Measurements from ENCODE around the gene CNTFR.
A peak's percentile ranks its signal among the peaks of the same experiment; 100 is the strongest.

Gene CNTFR

DNA sequence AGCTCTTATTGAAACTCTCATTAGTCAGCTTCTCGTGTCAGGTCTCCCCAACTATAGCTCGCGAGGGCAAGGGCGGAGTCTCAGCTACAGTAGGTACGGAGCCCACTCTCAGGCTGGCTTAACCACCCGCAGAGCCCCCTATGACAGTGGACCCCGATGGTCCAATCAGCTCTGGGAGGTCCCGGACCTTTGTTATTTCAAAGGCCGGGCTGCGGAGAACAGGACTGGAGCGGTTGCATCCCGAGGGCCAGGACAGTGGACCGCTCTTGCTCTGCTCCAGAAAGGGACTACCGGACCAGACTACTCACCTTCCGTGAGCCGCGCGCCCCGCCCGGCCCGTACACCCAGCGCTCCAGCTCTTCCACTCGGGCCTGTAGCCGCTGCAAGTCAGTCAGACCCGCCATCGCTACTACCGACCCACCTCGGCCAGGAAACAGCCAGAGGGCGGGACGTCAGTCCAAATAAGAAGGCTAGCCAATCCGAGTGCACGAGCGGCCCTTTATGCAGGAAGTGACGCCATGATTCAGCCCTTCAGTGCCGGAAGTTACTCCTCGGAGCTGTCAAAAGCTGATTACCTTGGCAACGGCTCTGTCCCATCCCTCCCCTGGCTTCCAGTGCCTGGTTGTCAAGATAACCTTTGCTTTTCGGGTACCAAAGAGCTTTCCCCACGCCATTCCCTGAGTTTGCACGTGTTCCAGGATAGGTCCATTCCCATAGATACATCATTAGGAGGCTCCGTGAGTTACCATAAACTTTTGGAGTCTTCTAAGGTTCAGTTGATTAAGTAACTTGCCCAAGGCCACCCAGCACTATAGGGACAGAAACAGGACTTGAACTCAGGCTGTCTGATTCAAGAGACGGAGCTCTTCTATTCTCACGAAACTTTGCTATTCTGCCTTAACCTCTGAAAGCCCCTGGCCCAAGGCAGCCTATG is 30.8 kb upstream of the CNTFR start, which contains the start of gene DCTN3:
Gene DCTN3 (minus strand): TSS at position 435 of the 934 bp plus-strand sequence. CDS start 31 bp downstream, at position 404.
- DNase-seq (ENCODE audit: low read depth in 2 of 2) = peak; percentile 71 to 80

DNA sequence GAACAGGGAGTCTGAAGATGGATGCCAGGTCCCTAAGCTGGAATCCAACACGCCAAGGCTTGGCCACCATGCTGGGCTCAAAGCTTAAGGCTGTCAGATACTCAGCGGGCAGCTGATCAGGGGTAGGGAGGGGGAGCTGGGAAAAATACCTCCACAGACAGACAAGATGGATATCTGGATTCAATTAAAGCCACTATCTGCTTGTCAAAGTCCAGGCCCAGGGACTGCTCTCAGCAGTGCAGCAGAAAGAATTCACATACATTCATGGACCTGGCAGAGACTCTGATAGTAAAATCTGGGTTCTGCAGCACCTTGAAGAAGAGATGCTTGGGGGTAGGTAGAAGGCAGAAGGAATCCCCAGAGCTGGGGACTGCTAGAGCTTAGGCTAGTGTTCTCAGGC is 25.6 kb upstream of the CNTFR start:
- DNase-seq (ENCODE audit: low read depth in 2 of 2) = no peak

GRCh38 chr9:34612788-34613390 is 23.4 kb upstream of the CNTFR start:
- peak; percentile 52 to 56 for DNase-seq (ENCODE audit: low read depth in 2 of 2)

GRCh38 chr9:34611811-34612787 is 22.6 kb upstream of the CNTFR start, which contains the start of gene RPP25L:
Gene RPP25L, minus strand, starts transcription at chr9:34612097. Its CDS starts 801 bp downstream, at chr9:34611296.
- DNase-seq (ENCODE audit: low read depth in 2 of 2) = peak; percentile 73 to 90

DNA sequence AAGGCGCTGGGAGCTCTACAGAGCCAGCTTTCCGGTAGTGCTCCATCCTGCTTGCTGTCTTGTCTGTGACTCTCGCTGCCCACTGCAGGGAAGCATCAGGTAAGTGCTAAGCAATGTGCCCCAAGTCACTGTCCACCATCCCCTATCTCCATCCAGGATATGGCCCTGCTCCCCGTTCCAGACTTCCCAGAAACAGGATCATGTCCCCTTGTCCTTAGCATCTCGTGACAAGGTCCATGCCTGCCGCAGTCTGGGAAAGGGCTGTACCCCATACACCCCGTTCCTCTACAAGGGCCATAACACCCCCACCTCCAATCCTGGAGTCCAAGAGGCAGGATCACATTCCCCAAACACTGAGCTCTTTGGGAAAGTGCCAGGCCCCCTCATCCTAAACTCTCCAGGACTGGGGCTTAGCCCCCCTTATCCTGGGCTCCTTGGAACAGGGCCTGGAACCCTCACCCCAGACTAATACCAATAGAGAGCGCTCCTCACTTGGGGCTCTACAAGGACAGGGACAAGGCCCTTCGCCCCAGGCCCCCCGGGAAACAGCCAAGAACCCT is 21.8 kb upstream of the CNTFR start:
- no peak for DNase-seq (ENCODE audit: low read depth in 2 of 2)

GRCh38 chr9:34610434-34611206 is 21.1 kb upstream of the CNTFR start:
- no peak for DNase-seq (ENCODE audit: low read depth in 2 of 2)

GRCh38 chr9:34607331-34607730 is 17.8 kb upstream of the CNTFR start:
- no peak for DNase-seq (ENCODE audit: low read depth in 2 of 2)

DNA sequence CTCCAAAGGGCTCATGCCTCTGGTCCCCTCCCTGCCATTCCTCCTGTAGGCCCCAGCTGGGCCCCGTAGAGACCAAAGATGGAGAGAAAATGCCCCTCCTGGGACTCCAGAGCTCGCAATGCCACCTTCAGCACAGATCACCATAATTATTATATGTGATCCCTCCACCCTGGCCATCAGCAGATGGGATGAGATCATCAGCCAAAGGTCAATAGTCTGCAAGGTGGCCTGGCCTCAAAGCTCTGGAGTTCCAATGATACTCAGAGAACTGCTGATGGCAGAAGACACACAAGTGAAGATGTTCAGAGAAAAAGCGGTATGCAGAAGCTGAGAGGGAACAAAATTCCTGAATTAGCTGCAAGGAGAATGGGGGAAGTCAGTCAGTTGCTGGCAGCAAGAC is 17.4 kb upstream of the CNTFR start:
- DNase-seq (ENCODE audit: low read depth in 2 of 2) = no peak

GRCh38 chr9:34606190-34606589 is 16.7 kb upstream of the CNTFR start:
- no peak for DNase-seq (ENCODE audit: low read depth in 2 of 2)

GRCh38 chr9:34603610-34604231 is 14.2 kb upstream of the CNTFR start:
- peak; percentile 70 to 79 for DNase-seq (ENCODE audit: low read depth in 2 of 2)

DNA sequence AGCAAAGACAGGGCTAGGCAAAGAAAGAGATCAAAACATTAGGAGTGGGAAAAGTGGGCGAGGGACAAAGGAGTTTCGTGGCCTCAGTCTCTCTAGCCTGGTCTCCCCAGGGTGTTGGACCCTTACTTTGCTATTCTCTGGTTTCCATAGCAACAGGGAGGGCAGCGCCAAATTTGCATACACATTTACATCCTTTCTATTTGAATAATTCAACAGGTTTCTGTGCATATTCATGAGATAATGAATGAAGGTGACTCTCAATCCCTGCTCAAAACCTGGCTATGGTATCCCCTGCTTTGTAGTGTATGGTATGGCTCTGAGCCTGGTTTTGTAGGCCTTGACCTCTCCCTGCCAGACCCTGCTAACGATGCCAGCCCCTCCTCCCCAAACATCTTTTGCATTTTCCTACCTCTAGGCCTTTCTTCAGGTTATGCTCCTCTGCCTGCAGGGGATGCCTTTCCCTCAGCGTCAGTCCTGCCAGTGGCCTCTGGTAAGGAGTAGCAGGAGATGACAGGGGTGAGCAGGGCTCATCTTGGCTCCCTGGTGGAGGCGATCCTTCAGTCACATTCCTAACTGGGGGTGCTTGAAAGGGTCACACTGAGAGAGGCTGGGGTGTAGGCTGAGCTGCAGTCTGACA is 12.5 kb upstream of the CNTFR start:
- no peak for DNase-seq (ENCODE audit: low read depth in 2 of 2)

DNA sequence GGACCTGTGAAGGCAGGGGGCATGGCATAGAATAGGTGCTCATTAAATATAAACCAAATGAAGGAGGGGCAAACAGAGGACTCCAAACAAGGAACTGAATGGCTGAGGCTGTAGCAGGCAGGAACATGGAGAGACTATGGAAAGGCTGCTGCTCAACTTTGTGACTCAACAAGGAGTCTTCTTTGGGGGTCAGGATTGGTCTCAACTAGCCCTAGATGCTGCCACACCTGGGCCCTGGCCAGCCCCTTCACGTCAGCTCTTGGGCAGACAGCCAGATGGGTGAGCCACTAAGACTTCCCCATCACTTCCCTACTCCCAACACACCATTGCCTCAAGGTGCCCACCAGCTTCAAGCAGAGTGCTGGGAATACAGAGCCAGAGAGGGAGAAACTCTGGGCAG is 11.4 kb upstream of the CNTFR start:
- DNase-seq (ENCODE audit: low read depth in 2 of 2) = no peak

GRCh38 chr9:34599546-34599945 is 10.0 kb upstream of the CNTFR start:
- no peak for DNase-seq (ENCODE audit: low read depth in 2 of 2)

DNA sequence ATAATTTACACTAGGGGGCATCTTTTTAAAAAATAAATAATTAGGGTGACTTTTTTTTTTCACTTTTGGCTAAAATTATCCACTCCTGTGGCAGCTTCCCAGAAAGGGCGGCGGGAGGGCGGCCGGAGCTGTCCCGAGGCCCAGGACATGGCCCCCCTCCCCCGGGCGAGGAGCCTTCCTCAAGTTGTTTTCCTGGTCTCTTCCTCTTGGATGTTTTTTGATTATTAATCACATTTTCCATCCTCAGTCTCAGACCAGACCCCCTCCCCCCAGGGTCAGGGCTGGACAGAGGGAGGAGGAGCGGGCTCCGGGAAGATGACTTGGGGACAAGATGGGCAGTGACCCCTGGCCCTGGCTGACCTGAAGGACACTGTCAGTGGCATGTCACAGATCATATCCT is 4.7 kb upstream of the CNTFR start:
- no peak for DNase-seq (ENCODE audit: low read depth in 2 of 2)

DNA sequence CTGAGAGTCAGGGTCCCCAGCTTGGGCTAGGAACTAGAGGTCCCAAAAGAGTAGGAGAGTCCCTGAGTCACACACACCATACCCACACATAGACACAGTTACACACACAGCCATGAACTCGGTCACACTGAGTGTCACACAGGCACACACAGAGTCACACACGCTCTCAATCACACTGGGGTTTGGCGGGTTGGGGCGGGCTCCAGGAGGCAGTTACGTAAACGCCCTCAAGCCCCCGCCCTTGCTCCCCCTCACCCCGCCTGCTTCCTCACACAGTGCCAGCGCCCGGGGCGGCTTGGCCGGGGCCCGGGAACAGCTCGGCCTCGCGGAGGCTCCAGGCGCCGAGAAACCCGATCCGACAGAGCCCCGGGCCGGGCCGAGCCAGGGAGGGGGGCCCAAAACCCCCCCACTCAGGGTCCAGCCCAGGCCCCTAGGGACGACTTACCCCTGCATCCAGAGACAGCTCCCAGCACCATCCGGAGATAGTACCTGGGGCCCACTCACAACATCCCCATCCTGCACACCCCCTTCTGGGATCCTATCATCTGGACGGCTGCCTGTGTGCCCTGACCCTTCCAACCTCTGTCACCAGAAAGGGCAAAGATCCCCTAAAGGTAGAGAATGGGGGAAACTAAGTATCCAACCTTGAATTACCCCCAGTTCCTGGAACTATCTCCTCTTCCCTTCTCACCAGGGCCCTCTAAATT is 3.5 kb upstream of the CNTFR start:
- DNase-seq (ENCODE audit: low read depth in 2 of 2) = no peak

DNA sequence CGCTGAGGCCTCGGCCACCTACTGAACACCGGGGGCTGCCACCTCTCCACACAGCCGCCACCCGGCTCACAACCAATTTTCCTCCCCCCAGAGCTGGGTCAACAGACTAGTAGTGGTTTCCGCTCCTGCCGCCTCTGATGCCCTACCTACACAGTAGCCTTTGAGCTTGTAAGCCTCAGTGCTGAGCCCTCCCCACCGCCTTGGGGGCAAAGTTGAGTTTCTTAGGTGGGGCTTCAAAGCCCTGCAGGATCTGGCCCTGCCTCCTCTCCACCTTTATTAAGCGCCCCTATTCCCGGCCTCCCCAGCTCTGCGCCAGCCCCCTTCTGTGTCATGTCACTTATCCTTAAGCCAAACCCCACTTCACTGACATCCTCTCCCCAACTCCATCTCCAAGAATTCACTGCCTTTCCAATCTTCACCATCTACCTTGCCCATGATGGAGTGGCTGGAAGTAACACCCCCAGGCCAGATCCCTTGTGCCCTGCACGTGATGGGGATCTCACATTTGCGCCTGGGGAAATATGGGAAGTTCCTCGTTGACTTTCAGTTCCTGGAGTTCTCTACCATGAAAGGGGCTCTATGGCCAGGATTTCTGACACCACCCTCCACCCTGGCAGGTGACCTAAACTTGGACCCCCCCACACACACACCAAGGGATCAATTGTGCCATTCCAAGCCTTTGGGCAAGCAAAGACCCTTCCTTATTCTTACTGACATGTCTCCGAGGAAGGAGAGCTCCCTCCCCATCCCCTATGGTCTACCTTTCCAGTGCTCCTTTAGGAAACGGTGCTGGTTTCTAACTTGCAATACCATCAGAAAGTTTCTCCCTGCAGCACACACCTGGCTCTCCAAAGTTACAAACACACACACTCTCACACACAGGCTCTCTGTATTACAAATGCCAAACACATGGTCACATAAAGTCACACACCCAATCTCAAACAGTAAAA is 2.7 kb upstream of the CNTFR start:
- DNase-seq (ENCODE audit: low read depth in 2 of 2) = no peak

GRCh38 chr9:34591248-34591916 is 1.9 kb upstream of the CNTFR start:
- peak; percentile 77 to 83 for DNase-seq (ENCODE audit: low read depth in 2 of 2)
